HepG2 (cell line): Measurements from ENCODE around the gene DMKN. TPM values are rescaled to one million over a fixed set of nuclear protein-coding genes. Genes with fewer than 3 reads are reported as not detected.

Source experiments
- AHDC1 ChIP-seq: sonication (generic); formaldehyde crosslinking; IDR thresholded peaks from 2 replicates; pipeline ENCODE4 v1.5.1; 2020; ENCODE audit warnings: mild to moderate bottlenecking, missing genetic modification reagents, borderline replicate concordance
- CCAR2 ChIP-seq: fragments of 200-400 bp; formaldehyde crosslinking; optimal IDR thresholded peaks from 2 replicates; pipeline ENCODE3; 2018; ENCODE audit warnings: low read depth, mild to moderate bottlenecking, low read length, moderate library complexity
- DNMT1 ChIP-seq: sonication (generic); formaldehyde crosslinking; IDR thresholded peaks from 2 replicates; pipeline ENCODE4 v1.5.1; 2020; ENCODE audit warnings: mild to moderate bottlenecking, missing genetic modification reagents
- HNF1A ChIP-seq, 2 experiments: sonication (generic) in 1 of 2; formaldehyde crosslinking in 1 of 2; IDR thresholded peaks; 2 replicates each; pipeline versions ENCODE4 v1.4.0 to v1.6.1; 2016 to 2020; ENCODE audit warnings: borderline replicate concordance in 1 of 2, low read depth in 1 of 2, mild to moderate bottlenecking in 1 of 2, missing genetic modification reagents in 1 of 2
- HOXA7 ChIP-seq: sonication (generic); formaldehyde crosslinking; IDR thresholded peaks from 2 replicates; pipeline ENCODE4 v1.8.1; 2022; ENCODE audit warnings: mild to moderate bottlenecking, missing genetic modification reagents, moderate library complexity
- KMT2B ChIP-seq: IDR thresholded peaks from 2 replicates; pipeline ENCODE4 v1.6.1; 2016; ENCODE audit warnings: missing genetic modification reagents, missing compliant biosample characterization
- RAD51 ChIP-seq: fragments of 450-650 bp; IDR thresholded peaks from 2 replicates; pipeline ENCODE4 v1.6.1; 2016; ENCODE audit warnings: borderline replicate concordance
- SPEN ChIP-seq: sonication (generic); formaldehyde crosslinking; IDR thresholded peaks from 2 replicates; pipeline ENCODE4 v1.5.1; 2020; ENCODE audit warnings: low read depth, mild to moderate bottlenecking, missing genetic modification reagents
- ZBTB25 ChIP-seq: IDR thresholded peaks from 2 replicates; pipeline ENCODE4 v1.6.1; 2018; ENCODE audit warnings: missing genetic modification reagents
- ZBTB39 ChIP-seq: sonication (generic); formaldehyde crosslinking; IDR thresholded peaks from 2 replicates; pipeline ENCODE4 v1.5.0; 2020; ENCODE audit warnings: missing genetic modification reagents
- ZFYVE20 ChIP-seq: sonication (generic); formaldehyde crosslinking; IDR thresholded peaks from 2 replicates; pipeline ENCODE4 v1.8.0; 2023; ENCODE audit warnings: low read depth, mild to moderate bottlenecking, moderate library complexity, missing genetic modification reagents, borderline replicate concordance
- ZNF10 ChIP-seq: sonication (generic); formaldehyde crosslinking; IDR thresholded peaks from 2 replicates; pipeline ENCODE4 v1.4.0; 2020; ENCODE audit warnings: mild to moderate bottlenecking, low read depth, missing genetic modification reagents, borderline replicate concordance
- ZNF225 ChIP-seq: sonication (generic); formaldehyde crosslinking; IDR thresholded peaks from 2 replicates; pipeline ENCODE4 v1.4.0; 2020; ENCODE audit warnings: mild to moderate bottlenecking, missing genetic modification reagents
- ZNF256 ChIP-seq: sonication (generic); formaldehyde crosslinking; conservative IDR thresholded peaks from 2 replicates; pipeline ENCODE4 v1.4.0; 2020; ENCODE audit warnings: missing genetic modification reagents
- polyA plus RNA-seq, 8 experiments: library from polyadenylated mRNA; depleted of rRNA in 3 of 8; stranded (reverse) in 7 of 8; unstranded in 1 of 8; fragments of >200 nt; fragmentation: Illumina TruSeq in 4 of 8; extraction: Trizol in 4 of 8; gene quantifications; 2 replicates each; pipeline versions ENCODE4 v1.2.1 to v1.2.3, GENCODE V29; 2011 to 2016; ENCODE audit warnings: low read depth in 4 of 8, missing spikeins in 1 of 8, mixed read lengths in 1 of 8; ENCODE audit not compliant: insufficient read depth in 1 of 8
- total RNA-seq, 5 experiments: library from RNA; depleted of rRNA; stranded (reverse); fragments of >200 nt; fragmentation: Illumina TruSeq; extraction: Trizol; gene quantifications; 2 replicates each; pipeline ENCODE4 v1.2.3, GENCODE V29; 2016; ENCODE audit warnings: low read depth in 1 of 5

DMKN gene
- total and polyA plus RNA-seq, 2 of the 13 experiments (the other 11 are each of a cell fraction or from before 2014, with no cell fraction given): 50.8 to 57.1 TPM

GRCh38 chr19:35495107-35496064, 18.1 kb downstream of the DMKN start (continued):
- TF ChIP-seq HNF1A (IDR thresholded peaks at IDR 0.05; ENCODE audit: low read depth): no peak
- TF ChIP-seq HNF1A (CRISPR knock-in tag; IDR thresholded peaks at IDR 0.05; ENCODE audit: borderline replicate concordance): 0 out of 2 replicates have a peak, but pooled peaks have one; percentile 31
- TF ChIP-seq SPEN: no peak; the same call in 1 of the 2 replicates
- TF ChIP-seq ZBTB25 (CRISPR knock-in tag): no peak; the same call in 1 of the 2 replicates
- TF ChIP-seq DNMT1 (CRISPR knock-in tag): no peak
- TF ChIP-seq ZBTB39 (CRISPR knock-in tag): no peak
- no peak for TF ChIP-seq RAD51
- TF ChIP-seq CCAR2: no peak
- TF ChIP-seq KMT2B (CRISPR knock-in tag): no peak
- no peak for TF ChIP-seq ZNF225 (CRISPR knock-in tag)
- TF ChIP-seq ZNF10 (CRISPR knock-in tag): no peak
- no peak for TF ChIP-seq HOXA7
- TF ChIP-seq AHDC1: no peak
- TF ChIP-seq ZFYVE20 (CRISPR knock-in tag): no peak
- 0 out of 2 replicates have a peak, but pooled peaks have one; percentile 19 for TF ChIP-seq ZNF256 (CRISPR knock-in tag)
